ENCODE results near the gene EDEM3.

The EDEM3 gene

GRCh38 chr1:184775329-184775728 lies 20.7 kb upstream of the EDEM3 start:
- TF ChIP-seq GABPA (IDR thresholded peaks at IDR 0.05; ENCODE audit: low read depth) (no peak), SPI1 (IDR thresholded peaks at IDR 0.05; ENCODE audit: borderline replicate concordance, low read depth) (no peak), REST (IDR thresholded peaks at IDR 0.05; ENCODE audit: insufficient replicate concordance, low read depth) (no peak), POLR2AphosphoS5 (IDR thresholded peaks at IDR 0.05; ENCODE audit: low read depth) (no peak), CTCF (IDR thresholded peaks at IDR 0.05; ENCODE audit: insufficient read depth, low read length) (no peak)
- Histone ChIP-seq H3K4me3 (replicated peaks; ENCODE audit: insufficient read depth, low read length) (no peak overlapping the region), H3K27ac (replicated peaks) (no peak overlapping the region), H3K27me3 (ENCODE audit: insufficient read depth, poor library complexity, severe bottlenecking) (no peaks in the 10 kb centered on the region)
- no peak for DNase-seq (ENCODE audit: low read depth in 1 of 2, low spot score in 1 of 2)

- H3K27me3 ChIP-seq (ENCODE audit: insufficient read depth, poor library complexity, severe bottlenecking): no peaks in the 10 kb centered on the region
- TF ChIP-seq POLR2AphosphoS5 (IDR thresholded peaks at IDR 0.05; ENCODE audit: low read depth) (no peak), SPI1 (IDR thresholded peaks at IDR 0.05; ENCODE audit: borderline replicate concordance, low read depth) (no peak)
- DNase-seq (ENCODE audit: low read depth in 1 of 2, low spot score in 1 of 2): no peak
Observed at GRCh38 chr1:184773762-184774320, 19.2 kb upstream of the EDEM3 start.

GRCh38 chr1:184771190-184771691 lies 16.6 kb upstream of the EDEM3 start:
- Histone ChIP-seq H3K27ac (replicated peaks) (no peak overlapping the region), H3K4me3 (replicated peaks; ENCODE audit: insufficient read depth, low read length) (no peak overlapping the region), H3K27me3 (ENCODE audit: insufficient read depth, poor library complexity, severe bottlenecking) (no peaks in the 10 kb centered on the region)
- no peak for DNase-seq (ENCODE audit: low read depth in 1 of 2, low spot score in 1 of 2)
- no peak for TF ChIP-seq GABPA (IDR thresholded peaks at IDR 0.05; ENCODE audit: low read depth)
- TF ChIP-seq REST (IDR thresholded peaks at IDR 0.05; ENCODE audit: insufficient replicate concordance, low read depth): no peak
- no peak for TF ChIP-seq CTCF (IDR thresholded peaks at IDR 0.05; ENCODE audit: insufficient read depth, low read length)
- no peak for TF ChIP-seq SPI1 (IDR thresholded peaks at IDR 0.05; ENCODE audit: borderline replicate concordance, low read depth)
- TF ChIP-seq POLR2AphosphoS5 (IDR thresholded peaks at IDR 0.05; ENCODE audit: low read depth): no peak

More at GRCh38 chr1:184773762-184774320, 19.2 kb upstream of the EDEM3 start:
- H3K4me3 ChIP-seq (replicated peaks; ENCODE audit: insufficient read depth, low read length): no peak overlapping the region
- H3K27ac ChIP-seq (replicated peaks): no peak overlapping the region

- no peak for DNase-seq (ENCODE audit: low read depth in 1 of 2, low spot score in 1 of 2)
- H3K27me3 ChIP-seq (ENCODE audit: insufficient read depth, poor library complexity, severe bottlenecking): no peaks in the 10 kb centered on the region
- TF ChIP-seq GABPA (IDR thresholded peaks at IDR 0.05; ENCODE audit: low read depth) (no peak), CTCF (IDR thresholded peaks at IDR 0.05; ENCODE audit: insufficient read depth, low read length) (no peak), POLR2AphosphoS5 (IDR thresholded peaks at IDR 0.05; ENCODE audit: low read depth) (no peak), REST (IDR thresholded peaks at IDR 0.05; ENCODE audit: insufficient replicate concordance, low read depth) (no peak), SPI1 (IDR thresholded peaks at IDR 0.05; ENCODE audit: borderline replicate concordance, low read depth) (no peak)
- no peak overlapping the region for H3K4me3 ChIP-seq (replicated peaks; ENCODE audit: insufficient read depth, low read length)
- H3K27ac ChIP-seq (replicated peaks): no peak overlapping the region
Observed at GRCh38 chr1:184770181-184770979, 15.7 kb upstream of the EDEM3 start.
